ENCODE results near the gene NLRC4.
"Not testable (repeated sequence)": the region's sequence is repeated elsewhere in the genome, so short reads cannot be mapped to it uniquely, and the experiment has no call there.

NLRC4 gene

GRCh38 chr2:32264422-32265105, at the start of gene NLRC4:
TSS of gene NLRC4 (minus strand) at chr2:32264886. CDS start at chr2:32256775, 8,111 bp downstream.
- no peak for DNase-seq (ENCODE audit: low read depth)

DNA sequence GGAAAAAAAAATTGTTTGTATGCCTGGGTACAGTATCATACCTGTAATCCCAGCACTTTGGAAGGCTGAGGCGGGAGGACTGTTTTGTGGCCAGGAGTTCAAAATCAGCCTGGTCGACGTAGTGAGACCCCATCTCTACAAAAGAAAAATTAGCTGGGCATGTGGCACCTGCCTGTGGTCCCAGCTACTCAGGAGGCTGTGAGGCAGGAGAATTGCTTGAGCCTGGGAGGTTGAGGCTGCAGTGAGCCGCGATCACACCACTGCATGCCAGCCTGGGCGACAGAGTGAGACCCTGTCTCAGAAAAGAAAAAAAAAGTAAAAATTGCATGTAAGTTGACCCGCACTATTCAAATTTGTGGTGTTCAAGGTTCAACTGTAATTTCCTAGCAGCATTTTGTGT, 45.9 kb upstream of the NLRC4 start:
- DNase-seq (ENCODE audit: low read depth): no peak

GRCh38 chr2:32293966-32294562, 29.4 kb upstream of the NLRC4 start:
- not testable (repeated sequence) for DNase-seq (ENCODE audit: low read depth)

- not testable (repeated sequence) for DNase-seq (ENCODE audit: low read depth)
Observed at GRCh38 chr2:32293493-32293892, 28.8 kb upstream of the NLRC4 start.

DNA sequence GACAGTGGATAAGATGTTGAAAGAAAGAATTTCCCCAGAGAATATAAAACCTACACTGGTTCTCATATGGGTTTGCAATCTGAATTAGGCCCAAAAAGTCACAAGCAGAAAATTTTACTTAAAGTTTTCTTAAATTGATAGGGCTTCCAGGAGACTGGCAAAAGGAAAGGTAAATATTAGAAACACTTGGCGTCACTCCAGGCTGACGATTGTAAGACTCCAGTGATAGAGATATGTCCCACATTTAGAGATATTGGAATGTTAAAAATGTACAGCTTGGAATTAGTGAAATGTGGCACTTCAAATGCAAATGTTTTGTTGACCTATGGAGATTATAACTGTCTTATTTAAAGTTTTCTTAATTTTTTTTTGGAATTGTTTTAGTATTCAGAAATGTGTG, 27.1 kb upstream of the NLRC4 start:
- no peak for DNase-seq (ENCODE audit: low read depth)

- DNase-seq (ENCODE audit: low read depth): no peak
Observed at GRCh38 chr2:32290000-32290339, 25.3 kb upstream of the NLRC4 start.

DNA sequence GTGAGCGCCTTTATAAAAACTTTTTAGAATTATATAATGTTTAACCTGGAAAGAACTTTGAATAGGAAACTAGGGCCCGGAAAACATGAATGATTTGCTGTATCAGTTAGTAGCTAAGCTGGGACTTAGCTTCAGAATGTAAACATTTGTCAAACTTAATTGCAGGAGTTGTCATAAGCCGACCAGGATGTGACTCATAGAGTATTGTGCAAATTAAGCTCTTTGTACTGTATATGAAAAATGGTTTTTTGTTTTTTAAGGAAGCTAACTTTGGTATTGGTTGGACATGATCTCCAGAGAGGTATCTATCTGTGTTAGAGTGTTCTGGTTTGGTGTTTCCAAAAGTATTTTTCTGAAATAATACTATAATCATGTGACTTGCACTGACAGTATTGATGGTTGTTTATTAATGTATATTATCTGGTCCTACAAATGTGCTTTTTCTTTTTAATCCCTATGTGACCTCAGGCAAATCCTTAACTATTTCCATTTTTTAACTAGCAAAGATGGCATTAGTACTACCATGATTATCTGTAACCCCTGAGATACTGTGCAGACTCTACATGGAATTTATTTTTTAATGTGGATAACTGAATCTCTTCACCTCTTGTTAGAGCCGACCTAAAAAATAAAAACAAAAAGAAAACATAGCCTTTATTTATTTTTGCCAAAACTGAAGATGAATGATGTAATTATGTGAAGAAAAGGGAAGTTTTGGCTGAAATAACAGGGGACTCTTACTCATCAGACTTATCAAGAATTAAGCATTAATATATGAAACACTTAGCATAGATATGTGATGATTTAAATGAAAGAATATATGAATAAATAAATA, 24.7 kb upstream of the NLRC4 start:
- no peak for DNase-seq (ENCODE audit: low read depth)

- no peak for DNase-seq (ENCODE audit: low read depth)
Observed at GRCh38 chr2:32284321-32284720, 19.6 kb upstream of the NLRC4 start.

GRCh38 chr2:32278478-32278853, 13.8 kb upstream of the NLRC4 start:
- DNase-seq (ENCODE audit: low read depth): no peak

DNA sequence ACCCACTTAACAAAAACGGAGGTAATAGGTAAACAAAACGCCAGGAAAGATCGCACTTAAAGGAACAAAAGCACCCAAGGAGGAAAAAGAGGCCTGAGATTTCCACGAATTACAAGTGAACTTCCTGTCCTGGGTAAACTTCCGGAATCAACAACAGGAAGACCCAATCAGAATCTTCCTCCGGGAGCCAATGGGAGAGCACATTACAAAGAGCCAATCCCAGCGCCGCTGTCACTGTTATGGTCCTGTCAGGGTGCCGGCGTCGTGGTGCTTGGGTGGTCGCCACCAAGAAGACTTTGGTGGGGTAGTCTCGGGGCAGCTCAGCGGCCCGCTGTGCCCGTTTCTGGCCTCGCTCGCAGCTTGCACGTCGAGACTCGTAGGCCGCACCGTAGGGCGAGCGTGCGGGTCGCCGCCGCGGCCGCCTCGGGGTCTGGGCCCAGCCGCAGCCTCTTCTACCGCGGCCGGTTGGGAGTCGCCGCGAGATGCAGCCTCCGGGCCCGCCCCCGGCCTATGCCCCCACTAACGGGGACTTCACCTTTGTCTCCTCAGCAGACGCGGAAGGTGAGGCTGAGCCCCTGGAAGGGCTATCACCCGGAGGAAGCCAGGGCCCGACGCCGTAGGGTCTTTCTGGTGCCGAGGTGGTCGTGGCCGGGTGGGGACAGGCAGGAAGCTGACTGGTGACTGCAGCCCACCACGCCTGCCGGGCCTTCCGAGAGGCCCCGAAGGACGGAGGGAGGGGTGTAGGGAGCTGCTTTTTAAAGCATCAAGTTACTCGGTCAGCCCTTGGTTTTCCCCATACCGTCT, 13.2 kb upstream of the NLRC4 start, which contains the start of gene YIPF4:
TSS of gene YIPF4 (plus strand) at position 231 of the 804 bp plus-strand sequence. CDS start at position 483, 252 bp downstream.
- peak; percentile 77 for DNase-seq (ENCODE audit: low read depth)

DNA sequence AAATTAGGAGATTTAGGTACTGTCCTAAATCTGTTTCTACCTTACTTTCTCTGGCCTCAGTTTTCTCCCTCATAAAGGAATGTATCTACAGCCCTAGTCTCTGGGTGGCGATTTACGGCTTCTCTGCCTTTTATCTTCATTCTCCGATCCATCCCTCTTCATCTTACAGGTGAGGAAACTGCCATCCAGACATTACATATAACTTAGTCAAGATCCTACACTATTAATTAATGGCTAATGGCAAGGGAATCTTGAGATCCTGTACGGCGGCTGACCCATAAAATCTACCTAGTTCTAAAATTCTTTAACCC, 12.6 kb upstream of the NLRC4 start:
- DNase-seq (ENCODE audit: low read depth): no peak

- DNase-seq (ENCODE audit: low read depth): not testable (repeated sequence)
Observed at GRCh38 chr2:32275790-32276189, 11.1 kb upstream of the NLRC4 start.

GRCh38 chr2:32274289-32274688, 9.6 kb upstream of the NLRC4 start:
- no peak for DNase-seq (ENCODE audit: low read depth)

DNA sequence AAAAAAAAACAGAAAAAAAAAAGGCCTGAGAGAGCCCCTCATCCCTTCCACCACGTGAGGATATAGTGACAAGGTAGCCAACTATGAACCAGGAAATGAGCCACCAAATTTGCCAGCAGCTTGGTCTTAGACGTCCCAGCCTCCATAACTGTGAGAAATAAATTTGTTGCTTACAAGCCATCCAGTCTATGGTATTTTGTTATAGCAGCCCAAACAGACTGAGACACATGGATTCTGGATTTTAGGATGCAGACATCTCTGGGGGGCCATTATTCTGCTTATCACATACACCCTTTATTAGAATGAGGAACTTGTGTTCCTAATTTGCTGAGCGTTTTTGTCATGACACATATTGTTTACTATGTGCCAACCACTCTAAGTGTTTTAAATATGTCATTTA, 7.6 kb upstream of the NLRC4 start:
- DNase-seq (ENCODE audit: low read depth): no peak

GRCh38 chr2:32271063-32271462, 6.4 kb upstream of the NLRC4 start:
- no peak for DNase-seq (ENCODE audit: low read depth)

DNA sequence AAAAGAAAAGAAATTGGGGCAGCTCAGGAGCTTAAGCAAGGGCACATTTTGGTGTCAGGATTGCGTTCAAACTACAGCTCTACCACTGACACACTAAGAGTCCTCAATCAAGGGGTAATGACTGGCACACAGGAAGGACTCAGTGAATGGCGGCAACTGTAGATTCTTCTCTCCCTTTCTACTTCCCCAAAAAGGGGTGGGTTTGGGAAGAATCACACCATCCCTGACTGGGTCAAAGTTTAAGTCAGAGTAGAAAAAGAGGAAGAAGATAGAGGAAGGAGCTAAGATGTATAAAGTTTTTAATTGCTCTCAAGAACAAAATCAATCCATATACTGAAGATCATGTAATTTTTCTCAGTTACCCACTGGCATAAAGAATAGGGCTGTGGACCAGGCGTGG, 2.6 kb downstream of the NLRC4 start:
- DNase-seq (ENCODE audit: low read depth): no peak

- DNase-seq (ENCODE audit: low read depth): no peak
Observed at GRCh38 chr2:32260376-32260775, 4.3 kb downstream of the NLRC4 start.

- no peak for DNase-seq (ENCODE audit: low read depth)
Observed at GRCh38 chr2:32258242-32258641, 6.4 kb downstream of the NLRC4 start.

- DNase-seq (ENCODE audit: low read depth): no peak
Observed at GRCh38 chr2:32250290-32250689, 14.4 kb downstream of the NLRC4 start.

DNA sequence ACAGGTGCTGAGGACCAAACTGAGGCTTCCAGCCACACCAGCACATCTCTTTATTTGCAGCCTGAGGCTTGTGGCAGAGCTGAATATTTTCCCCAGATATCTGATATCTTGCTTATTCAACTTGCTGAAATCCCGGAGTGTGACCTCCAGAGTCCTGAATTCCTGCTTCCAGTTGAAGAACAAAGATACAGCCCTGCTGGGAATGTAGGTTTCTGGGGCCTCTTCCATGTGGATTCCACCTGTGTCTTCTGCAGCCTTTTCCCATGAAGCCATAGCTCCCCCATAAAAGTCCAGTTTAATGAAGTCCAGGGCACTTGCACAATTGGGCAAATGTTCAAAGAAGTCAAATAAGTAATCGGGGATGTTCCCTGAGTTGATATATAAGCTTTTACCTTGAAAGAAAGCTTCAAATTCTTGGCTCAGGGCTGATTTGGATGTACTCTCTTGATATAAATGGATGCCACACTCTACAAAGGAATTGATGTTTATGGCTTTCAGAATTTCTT, 14.9 kb downstream of the NLRC4 start:
- DNase-seq (ENCODE audit: low read depth): no peak

GRCh38 chr2:32248299-32248698, 16.4 kb downstream of the NLRC4 start:
- no peak for DNase-seq (ENCODE audit: low read depth)

- no peak for DNase-seq (ENCODE audit: low read depth)
Observed at GRCh38 chr2:32246911-32247310, 17.8 kb downstream of the NLRC4 start.

Data from activated T-helper 9 cell treated with anti-CD3 and anti-CD28 coated beads, Interleukin-2, amount 50 U/mL, for 16 hours (primary cell).